Measurements from ENCODE around the gene EDC4.

- TF ChIP-seq POLR2AphosphoS5 (IDR thresholded peaks at IDR 0.05; ENCODE audit: low read depth) (no peak), CTCF (IDR thresholded peaks at IDR 0.05; ENCODE audit: insufficient read depth, low read length) (no peak), GABPA (IDR thresholded peaks at IDR 0.05; ENCODE audit: low read depth) (no peak)
These were observed 28.9 kb downstream of the EDC4 start for GRCh38 chr16:67901734-67902133.
